HG02840 (cell line): ENCODE data around the gene MIR17HG.
A peak's percentile ranks its signal among the peaks of the same experiment; 100 is the strongest.
"Not testable (repeated sequence)": the region's sequence is repeated elsewhere in the genome, so short reads cannot be mapped to it uniquely, and the experiment has no call there.

Source experiments
- ATAC-seq: cut with Tn5 transposase; IDR thresholded peaks from one replicate; pipeline ENCODE4 v1.9.1; 2021; ENCODE audit warnings: mild to moderate bottlenecking, moderate library complexity, moderate number of reproducible peaks; ENCODE audit not compliant: unreplicated experiment, low FRiP score

The MIR17HG gene

DNA sequence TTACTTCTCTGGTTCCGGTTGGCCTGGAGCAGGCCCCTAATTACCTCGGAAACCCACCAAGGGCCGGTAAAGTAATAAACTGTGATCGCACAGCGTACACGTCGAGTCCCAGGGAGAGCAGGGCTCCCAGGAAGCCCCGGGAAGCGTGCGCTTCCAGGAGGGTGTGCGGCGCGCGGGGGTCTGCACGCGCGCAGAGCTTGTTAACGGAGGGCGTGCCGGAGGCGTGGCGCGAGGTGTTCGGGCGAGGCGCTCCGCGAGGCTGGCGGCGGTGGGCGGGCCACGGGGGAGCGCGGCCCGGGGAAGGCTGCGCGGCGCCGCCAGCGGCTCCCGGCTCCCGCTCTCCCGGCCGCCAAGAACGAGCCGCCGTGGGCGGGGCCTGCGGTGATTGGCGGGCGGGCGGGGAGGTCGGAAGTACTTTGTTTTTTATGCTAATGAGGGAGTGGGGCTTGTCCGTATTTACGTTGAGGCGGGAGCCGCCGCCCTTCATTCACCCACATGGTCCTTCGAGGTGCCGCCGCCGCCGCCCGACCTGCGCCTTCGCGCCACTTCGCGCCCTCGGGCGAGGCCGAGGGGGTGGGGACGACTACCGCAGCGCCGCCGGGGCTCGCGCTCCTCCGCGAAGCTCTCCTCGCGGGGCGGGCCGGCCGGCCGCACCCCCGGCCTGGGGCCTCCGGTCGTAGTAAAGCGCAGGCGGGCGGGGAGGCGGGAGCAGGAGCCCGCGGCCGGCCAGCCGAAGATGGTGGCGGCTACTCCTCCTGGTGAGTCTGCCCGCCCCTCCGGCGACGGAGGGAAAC is at the start of gene MIR17HG:
Gene MIR17HG (plus strand): TSS at position 486 of the 794 bp plus-strand sequence.
- peak; percentile 58 for ATAC-seq

- no peak for ATAC-seq
Observed at GRCh38 chr13:91298060-91298459, 49.4 kb upstream of the MIR17HG start.

GRCh38 chr13:91302111-91302510 is 45.4 kb upstream of the MIR17HG start:
- ATAC-seq: peak; percentile 83

GRCh38 chr13:91303031-91303430 is 44.5 kb upstream of the MIR17HG start:
- no peak for ATAC-seq

- ATAC-seq: no peak
Observed at GRCh38 chr13:91304741-91305140, 42.7 kb upstream of the MIR17HG start.

DNA sequence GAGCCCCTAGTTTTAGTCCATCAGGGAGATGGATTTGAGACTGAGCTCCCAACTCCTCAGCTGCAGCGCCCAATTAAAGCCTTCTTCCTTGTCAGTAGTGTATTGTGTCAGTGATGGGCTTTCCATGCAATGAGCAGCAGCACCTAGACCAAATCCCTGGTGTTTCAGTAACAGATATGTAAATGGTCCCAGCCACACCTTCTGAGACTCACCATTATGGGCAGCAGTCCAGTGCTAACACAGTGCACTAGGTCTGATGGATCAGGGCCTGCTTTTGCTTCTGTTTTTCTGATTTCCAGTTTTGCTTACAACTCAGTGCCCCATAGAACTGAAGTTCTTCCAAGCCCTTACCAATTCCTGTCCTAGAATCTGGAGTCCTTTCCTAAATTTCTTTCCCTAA is 41.8 kb upstream of the MIR17HG start:
- no peak for ATAC-seq

DNA sequence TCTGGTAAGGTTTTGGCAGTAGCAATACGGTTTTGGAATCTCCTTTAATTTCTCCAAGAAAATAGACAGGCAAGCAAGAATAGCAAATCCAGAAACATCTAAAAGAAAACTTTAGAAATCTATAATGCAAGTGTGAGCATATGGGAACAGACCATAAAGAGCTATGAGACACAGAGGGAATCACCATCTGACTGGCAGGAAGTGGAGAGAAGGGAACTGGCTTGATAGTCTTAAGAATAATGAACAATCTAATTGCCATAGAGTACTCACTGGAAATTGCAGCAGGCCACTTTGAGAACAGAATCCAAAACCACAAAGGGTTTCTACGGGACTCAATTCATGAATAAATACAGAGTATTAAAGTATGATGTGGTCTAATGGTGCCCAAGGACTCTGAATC is 39.6 kb upstream of the MIR17HG start:
- ATAC-seq: no peak

GRCh38 chr13:91308299-91308698 is 39.2 kb upstream of the MIR17HG start:
- no peak for ATAC-seq

- ATAC-seq: no peak
Observed at GRCh38 chr13:91311491-91311890, 36.0 kb upstream of the MIR17HG start.

DNA sequence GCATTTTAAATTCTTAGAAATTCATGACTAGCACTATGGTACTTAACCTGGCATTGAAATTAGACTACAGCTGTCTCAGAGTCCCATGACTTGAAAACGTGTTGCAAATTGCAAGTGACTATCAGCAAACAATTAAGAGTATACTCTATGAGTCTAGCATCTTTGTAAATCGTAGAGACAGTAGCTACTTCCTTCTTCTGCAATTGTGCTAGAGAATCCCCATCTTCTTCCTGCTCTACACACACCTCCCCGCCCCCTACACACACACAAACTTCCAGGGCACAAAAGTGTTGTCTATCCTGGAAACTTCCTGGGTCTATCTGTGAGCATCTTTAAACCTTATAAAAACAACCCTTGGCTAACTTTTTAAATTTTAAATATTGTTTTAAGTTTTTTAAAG is 35.2 kb upstream of the MIR17HG start:
- ATAC-seq: no peak

- peak; percentile 69 for ATAC-seq
Observed at GRCh38 chr13:91313103-91313502, 34.4 kb upstream of the MIR17HG start.

DNA sequence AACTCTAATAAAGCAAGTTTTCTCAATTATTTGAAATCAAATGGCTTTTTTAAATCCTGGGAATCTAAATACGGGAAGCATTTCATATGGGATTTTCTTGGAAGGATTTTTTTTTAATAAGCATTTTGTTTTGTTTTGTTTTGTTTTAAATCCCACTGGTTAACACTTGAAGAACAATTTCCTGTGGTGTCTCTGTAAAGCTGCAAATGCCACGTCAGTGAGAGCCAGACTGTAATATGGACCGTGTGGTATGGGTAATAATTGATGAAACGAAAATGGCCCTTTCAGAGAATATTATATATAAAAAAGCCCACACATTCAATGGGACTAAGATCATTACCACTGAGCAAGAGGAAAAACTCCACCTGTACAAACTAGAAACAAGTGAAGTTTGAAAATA is 33.9 kb upstream of the MIR17HG start:
- ATAC-seq: peak; percentile 74

DNA sequence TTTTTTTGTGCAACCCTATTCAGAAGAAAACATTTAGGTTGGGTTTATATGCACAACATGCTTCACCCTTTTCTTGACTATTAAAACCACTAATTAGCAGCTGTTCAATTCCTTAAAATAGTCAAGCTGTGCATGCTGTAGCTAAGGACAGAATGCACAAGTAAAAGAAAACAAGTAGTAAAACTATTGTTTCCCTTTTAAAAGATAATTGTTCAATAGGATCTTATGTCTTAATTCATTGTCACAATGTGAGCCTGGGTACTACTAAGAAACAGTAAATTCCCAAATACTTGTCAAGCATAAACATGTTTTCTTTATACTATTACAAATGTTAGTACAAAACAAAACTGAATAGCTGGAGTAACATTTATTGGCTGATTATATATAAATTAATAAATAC is 32.6 kb upstream of the MIR17HG start:
- ATAC-seq: no peak

DNA sequence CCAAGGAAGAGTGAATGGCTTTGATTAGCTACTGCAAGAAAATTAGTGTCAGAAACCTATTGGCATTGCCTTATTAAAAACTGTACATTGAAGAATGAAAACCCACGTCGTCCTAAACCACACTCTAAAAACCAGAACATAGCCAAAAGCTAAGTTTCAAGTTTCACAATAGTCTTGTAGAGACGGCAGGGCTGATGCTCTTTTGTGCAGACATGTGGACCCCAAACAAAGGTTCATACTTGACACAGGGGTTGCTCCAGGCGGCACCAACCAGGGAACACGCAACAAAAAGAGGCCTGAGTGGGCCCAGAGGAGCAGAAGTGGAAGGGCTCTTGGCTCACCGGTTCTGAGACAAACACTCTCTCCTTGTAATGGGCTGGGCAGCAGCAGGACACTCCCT is 28.6 kb upstream of the MIR17HG start:
- no peak for ATAC-seq

DNA sequence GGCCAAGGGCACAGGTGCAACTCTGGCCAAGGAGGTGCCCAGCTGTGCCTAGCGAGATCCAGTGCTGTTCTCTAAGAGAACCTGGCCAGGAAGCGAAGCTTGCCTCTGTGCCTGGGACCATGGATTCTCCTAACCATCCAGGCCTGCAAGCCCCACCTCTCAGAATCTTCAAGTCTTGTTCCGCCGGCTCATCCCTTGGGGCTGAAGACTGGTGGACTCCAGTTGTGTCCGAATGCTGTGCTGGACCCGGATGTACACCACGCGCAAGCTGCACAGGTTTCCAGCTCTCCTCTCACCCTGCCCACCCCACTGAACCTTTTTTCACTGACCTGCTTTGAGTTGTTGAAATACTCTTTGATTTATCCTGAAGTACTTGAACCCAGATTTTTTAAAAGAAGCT is 27.5 kb upstream of the MIR17HG start:
- no peak for ATAC-seq

GRCh38 chr13:91320990-91321389 is 26.5 kb upstream of the MIR17HG start:
- not testable (repeated sequence) for ATAC-seq

DNA sequence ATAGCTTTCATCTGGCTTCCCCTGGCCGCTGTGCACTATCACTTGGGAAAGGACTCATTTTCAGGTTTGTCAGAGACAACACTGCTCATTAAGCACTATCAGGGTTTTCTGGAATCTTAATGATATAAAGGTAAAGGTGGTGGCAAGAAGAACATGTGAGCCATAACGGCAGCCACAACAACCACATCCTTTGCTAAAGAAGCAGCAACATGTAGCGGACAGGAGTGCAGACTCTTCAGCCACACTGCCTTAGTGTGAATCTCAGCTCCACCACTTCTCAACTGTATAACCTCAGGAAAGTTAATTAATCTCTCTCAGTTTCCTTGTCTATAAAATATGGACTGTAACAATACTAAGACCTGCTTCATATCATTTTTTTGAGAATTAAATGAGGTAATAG is 24.1 kb upstream of the MIR17HG start:
- no peak for ATAC-seq

DNA sequence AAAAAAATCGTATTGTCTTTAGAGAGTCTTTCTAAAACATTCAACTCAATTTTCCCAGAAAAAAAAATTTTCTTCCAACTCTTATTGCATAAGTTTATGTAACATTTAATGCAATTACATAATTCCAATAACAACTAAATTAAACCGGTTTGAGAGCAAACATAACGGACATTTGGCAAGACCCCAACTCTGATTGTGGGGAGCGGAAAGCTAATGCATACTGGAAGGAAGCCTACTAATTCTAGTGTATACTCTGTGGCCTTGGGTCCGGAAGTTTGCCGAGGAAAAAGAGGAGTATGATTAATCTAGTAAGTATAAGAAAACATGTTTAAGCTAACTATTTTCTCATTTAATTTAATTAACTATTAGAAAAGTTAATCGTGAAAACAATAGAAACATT is 21.3 kb upstream of the MIR17HG start:
- ATAC-seq: no peak

GRCh38 chr13:91328726-91329125 is 18.8 kb upstream of the MIR17HG start:
- no peak for ATAC-seq

DNA sequence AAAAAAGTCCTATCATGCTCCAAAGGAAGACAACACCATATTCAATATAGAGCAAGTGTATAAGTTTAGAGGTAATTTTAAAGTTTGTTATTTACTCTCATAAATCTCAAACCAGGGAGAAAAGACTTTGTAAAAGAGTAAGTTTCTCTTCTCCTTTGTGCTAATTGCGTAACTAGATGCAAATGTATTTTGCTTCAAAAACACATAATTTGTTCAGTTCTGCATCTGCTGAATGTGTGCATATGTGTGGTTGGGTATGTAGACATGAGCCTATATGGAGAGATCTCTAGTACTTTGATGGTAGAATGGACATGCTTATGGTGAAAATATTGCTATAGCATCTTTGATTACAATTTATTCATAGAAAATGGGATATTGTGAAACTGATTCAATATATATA is 17.8 kb upstream of the MIR17HG start:
- no peak for ATAC-seq

DNA sequence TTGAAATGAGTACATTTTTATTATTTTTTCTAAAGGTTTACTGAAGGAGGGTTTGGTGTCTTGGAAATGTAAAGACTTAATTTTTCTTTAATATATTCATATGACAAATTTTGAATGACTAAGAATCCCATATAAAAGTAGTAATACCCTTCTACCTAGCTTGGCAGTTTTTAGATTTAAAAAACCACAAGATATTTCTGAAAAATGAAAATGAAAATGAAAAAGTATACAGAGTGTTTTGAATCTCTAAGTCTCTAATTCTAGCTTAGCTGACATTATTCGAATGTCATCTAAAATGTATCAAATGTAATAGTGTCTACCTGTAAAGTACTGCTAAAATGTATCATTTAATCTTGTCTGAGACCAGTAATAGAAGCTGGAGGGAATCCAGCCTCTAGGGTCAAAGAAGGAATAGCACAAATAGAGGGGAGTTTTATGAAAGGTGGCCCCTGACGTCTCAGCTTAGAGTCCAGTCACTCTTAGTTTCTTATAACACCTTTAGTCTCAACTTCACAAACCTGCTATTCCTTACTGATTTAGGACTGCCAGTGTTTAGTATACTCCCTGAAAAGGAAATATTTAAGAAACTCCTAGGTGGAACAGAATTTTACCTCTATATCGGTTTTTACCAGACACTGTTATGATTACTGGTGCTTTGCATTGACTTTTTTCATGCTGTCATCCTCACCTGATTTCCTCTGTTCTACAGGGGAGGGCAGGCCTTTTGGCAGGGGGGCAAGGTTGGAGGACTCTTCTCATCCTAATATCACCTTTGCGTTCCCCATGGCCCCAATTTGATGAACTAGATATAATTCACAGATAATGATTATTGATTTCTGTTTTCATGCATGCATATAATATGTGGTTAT is 16.2 kb upstream of the MIR17HG start:
- peak; percentile 76 for ATAC-seq

DNA sequence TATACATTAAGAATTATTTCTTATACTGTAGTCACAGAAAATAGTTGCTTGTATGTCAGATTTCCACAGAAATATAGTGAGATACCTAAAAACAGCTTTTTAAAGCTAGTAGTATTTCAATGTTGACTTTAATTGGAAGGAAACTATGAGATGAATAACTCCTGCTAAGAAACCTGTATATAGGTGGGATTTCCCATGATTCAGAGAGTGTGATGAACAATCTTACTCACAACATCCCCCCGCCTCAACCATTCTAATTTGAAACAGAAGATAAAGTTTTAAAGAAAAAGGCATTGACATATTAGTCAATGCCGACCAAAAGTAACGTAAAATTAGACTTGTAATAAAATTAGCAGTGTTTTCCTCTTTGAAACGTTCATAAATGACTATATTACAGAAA is 1.4 kb upstream of the MIR17HG start:
- no peak for ATAC-seq
